Measurements from ENCODE around the gene HAT1. TPM values are rescaled to one million over a fixed set of nuclear protein-coding genes. Genes with fewer than 3 reads are reported as not detected.

HAT1 gene
- total RNA-seq, 1 experiment from 2014 or later: 58.9 TPM

DNA sequence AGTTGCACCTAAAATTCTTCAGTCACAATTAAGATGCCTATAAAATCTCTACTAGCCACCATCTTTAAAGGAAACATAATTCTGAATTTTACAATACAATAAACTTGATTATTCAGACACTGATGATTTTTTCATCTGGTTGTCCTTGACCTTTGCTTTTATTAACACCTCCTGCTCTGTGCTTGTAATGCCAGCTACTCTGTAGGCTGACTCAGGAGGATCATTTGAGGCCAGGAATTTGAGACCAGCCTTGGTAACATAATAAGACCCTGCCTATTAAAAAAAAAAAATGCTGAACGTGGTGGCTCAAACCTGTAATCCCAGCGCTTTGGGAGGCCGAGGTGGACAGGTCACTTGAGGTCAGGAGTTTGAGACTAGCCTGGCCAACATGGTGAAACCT is 38.3 kb downstream of the HAT1 start:
- DNase-seq (ENCODE audit: low spot score) (no peak), ATAC-seq (no peak)
- H3K36me3 Mint-ChIP-seq: 0 out of 2 replicates have a peak, but pooled peaks cover under 1% of the 10 kb centered on the region
- no peak overlapping the region for H3K27ac Mint-ChIP-seq
- CTCF ChIA-PET: no interaction called here
- no peaks in the 10 kb centered on the region for H3K9me3 Mint-ChIP-seq
- peaks cover 4% of the 10 kb centered on the region for H3K4me1 Mint-ChIP-seq
- POLR2A ChIA-PET: no interaction called here
- H3K27me3 Mint-ChIP-seq (ENCODE audit: low read depth): no peaks in the 10 kb centered on the region
- H3K4me3 Mint-ChIP-seq: no peak overlapping the region
- TF ChIP-seq RORB (CRISPR knock-in tag; IDR thresholded peaks at IDR 0.05): no peak
- no peak for TF ChIP-seq TP53 (CRISPR knock-in tag; IDR thresholded peaks at IDR 0.05)
- TF ChIP-seq ZNF263 (CRISPR knock-in tag; IDR thresholded peaks at IDR 0.05; ENCODE audit: low read depth): no peak
- TF ChIP-seq ATF3 (CRISPR knock-in tag; conservative IDR thresholded peaks at IDR 0.05): no peak
- TF ChIP-seq CTCF (IDR thresholded peaks at IDR 0.05): no peak

DNA sequence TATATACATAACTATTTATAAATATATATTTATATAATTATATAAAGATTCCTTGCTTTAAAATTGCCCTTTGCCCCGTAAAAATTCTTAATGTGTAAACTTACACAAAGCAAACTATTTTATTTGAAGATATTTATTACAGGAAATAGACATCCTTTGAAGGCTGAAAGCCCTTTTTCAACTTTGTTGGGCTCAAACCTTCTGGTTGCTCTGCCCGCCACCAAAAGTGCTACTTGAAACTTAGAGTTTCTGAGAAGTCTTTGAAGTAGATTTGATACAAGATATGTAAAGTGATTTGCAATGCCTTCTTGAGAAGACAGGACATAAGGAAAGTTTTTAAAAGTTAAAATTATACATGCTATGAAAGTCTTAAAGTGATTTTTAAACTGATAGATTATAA is 40.9 kb downstream of the HAT1 start:
- Mint-ChIP-seq H3K4me3 (no peak overlapping the region), H3K27ac (no peak overlapping the region), H3K4me1 (peaks cover 4% of the 10 kb centered on the region), H3K27me3 (ENCODE audit: low read depth) (no peaks in the 10 kb centered on the region), H3K9me3 (no peaks in the 10 kb centered on the region), H3K36me3 (peaks cover 16% of the 10 kb centered on the region)
- ChIA-PET CTCF (no interaction called here), POLR2A (no interaction called here)
- no peak for DNase-seq (ENCODE audit: low spot score)
- TF ChIP-seq FOXK1 (CRISPR knock-in tag; IDR thresholded peaks at IDR 0.05) (no peak), SMAD4 (CRISPR knock-in tag; IDR thresholded peaks at IDR 0.05) (no peak), GABPB1 (CRISPR knock-in tag; IDR thresholded peaks at IDR 0.05) (no peak), ZNF138 (CRISPR knock-in tag; conservative IDR thresholded peaks at IDR 0.05) (no peak), NFE2L1 (CRISPR knock-in tag; IDR thresholded peaks at IDR 0.05) (no peak), ZNF671 (CRISPR knock-in tag; IDR thresholded peaks at IDR 0.05) (no peak), MLX (CRISPR knock-in tag; IDR thresholded peaks at IDR 0.05) (no peak), GTF2I (CRISPR knock-in tag; conservative IDR thresholded peaks at IDR 0.05) (no peak), E2F5 (CRISPR knock-in tag; IDR thresholded peaks at IDR 0.05) (no peak), USF1 (CRISPR knock-in tag; IDR thresholded peaks at IDR 0.05) (no peak), CREB1 (CRISPR knock-in tag; IDR thresholded peaks at IDR 0.05) (no peak)
- TF ChIP-seq, protein P1, sequence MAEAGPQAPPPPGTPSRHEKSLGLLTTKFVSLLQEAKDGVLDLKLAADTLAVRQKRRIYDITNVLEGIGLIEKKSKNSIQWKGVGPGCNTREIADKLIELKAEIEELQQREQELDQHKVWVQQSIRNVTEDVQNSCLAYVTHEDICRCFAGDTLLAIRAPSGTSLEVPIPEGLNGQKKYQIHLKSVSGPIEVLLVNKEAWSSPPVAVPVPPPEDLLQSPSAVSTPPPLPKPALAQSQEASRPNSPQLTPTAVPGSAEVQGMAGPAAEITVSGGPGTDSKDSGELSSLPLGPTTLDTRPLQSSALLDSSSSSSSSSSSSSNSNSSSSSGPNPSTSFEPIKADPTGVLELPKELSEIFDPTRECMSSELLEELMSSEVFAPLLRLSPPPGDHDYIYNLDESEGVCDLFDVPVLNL (CRISPR knock-in tag; IDR thresholded peaks at IDR 0.05; ENCODE audit: borderline replicate concordance, low read depth): no peak
- TF ChIP-seq, protein P2, sequence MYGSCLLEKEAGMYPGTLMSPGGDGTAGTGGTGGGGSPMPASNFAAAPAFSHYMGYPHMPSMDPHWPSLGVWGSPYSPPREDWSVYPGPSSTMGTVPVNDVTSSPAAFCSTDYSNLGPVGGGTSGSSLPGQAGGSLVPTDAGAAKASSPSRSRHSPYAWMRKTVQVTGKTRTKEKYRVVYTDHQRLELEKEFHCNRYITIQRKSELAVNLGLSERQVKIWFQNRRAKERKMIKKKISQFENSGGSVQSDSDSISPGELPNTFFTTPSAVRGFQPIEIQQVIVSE (CRISPR knock-in tag; IDR thresholded peaks at IDR 0.05; ENCODE audit: borderline replicate concordance): no peak
- ATAC-seq: no peak

DNA sequence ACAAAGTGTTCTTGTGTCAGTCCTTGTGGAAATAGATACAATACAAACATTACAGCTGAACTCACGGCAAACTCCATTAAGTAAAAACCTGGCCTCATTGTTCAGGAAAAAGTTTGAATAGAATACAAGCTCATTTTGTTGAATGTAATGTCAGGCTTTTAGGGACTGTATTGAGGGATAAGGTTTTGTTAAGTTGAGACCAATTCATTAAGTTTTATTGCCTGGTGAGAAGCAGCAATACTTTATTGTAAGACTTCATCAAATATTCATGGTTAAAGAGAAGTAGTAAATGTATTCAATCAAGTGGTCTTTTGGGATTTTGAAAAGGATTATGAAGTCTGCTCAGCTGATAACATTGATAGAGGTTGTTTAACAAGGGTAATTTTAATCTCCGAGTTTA is 42.0 kb downstream of the HAT1 start:
- H3K36me3 Mint-ChIP-seq: peaks cover 16% of the 10 kb centered on the region
- no peak overlapping the region for H3K4me3 Mint-ChIP-seq
- no peak overlapping the region for H3K27ac Mint-ChIP-seq
- no peaks in the 10 kb centered on the region for H3K9me3 Mint-ChIP-seq
- peaks cover 4% of the 10 kb centered on the region for H3K4me1 Mint-ChIP-seq
- no peak for TF ChIP-seq MLX (CRISPR knock-in tag; IDR thresholded peaks at IDR 0.05)
- no peaks in the 10 kb centered on the region for H3K27me3 Mint-ChIP-seq (ENCODE audit: low read depth)
- CTCF ChIA-PET: no interaction called here
- DNase-seq (ENCODE audit: low spot score) (no peak), ATAC-seq (no peak)
- POLR2A ChIA-PET: no interaction called here

Data from WTC11 (cell line).